ENCODE measurements around the gene TMEM92. TPM values are rescaled to one million over a fixed set of nuclear protein-coding genes. Genes with fewer than 3 reads are reported as not detected.

Gene TMEM92
- total RNA-seq, 3 donors from 2014 or later: not detected

GRCh38 chr17:50257676-50258224 is 16.5 kb upstream of the TMEM92 start:
- Mint-ChIP-seq H3K27me3 (ENCODE audit: low read depth) (peaks cover 13% of the 10 kb centered on the region), H3K36me3 (ENCODE audit: insufficient read depth) (no peaks in the 10 kb centered on the region), H3K4me3 (no peak overlapping the region), H3K9me3 (no peaks in the 10 kb centered on the region), H3K4me1 (ENCODE audit: low read depth) (no peaks in the 10 kb centered on the region)
- no peak for ATAC-seq
- no peak for DNase-seq

- ATAC-seq (no peak), DNase-seq (no peak)
- no peaks in the 10 kb centered on the region for H3K4me1 Mint-ChIP-seq (ENCODE audit: low read depth)
- H3K9me3 Mint-ChIP-seq: no peaks in the 10 kb centered on the region
- H3K36me3 Mint-ChIP-seq (ENCODE audit: insufficient read depth): no peaks in the 10 kb centered on the region
- H3K27me3 Mint-ChIP-seq (ENCODE audit: low read depth): peaks cover 18% of the 10 kb centered on the region
- H3K4me3 Mint-ChIP-seq: no peak overlapping the region
Measured at GRCh38 chr17:50258647-50259476, 15.4 kb upstream of the TMEM92 start.

- no peak for DNase-seq
- H3K9me3 Mint-ChIP-seq: no peaks in the 10 kb centered on the region
- no peaks in the 10 kb centered on the region for H3K36me3 Mint-ChIP-seq (ENCODE audit: insufficient read depth)
- H3K4me3 Mint-ChIP-seq: no peak overlapping the region
- peaks cover 19% of the 10 kb centered on the region for H3K27me3 Mint-ChIP-seq (ENCODE audit: low read depth)
- ATAC-seq: no peak
- H3K4me1 Mint-ChIP-seq (ENCODE audit: low read depth): no peaks in the 10 kb centered on the region
Measured at GRCh38 chr17:50259477-50260324, 14.6 kb upstream of the TMEM92 start.

- H3K27me3 Mint-ChIP-seq (ENCODE audit: low read depth): peaks cover 19% of the 10 kb centered on the region
- no peak overlapping the region for H3K4me3 Mint-ChIP-seq
- no peaks in the 10 kb centered on the region for H3K9me3 Mint-ChIP-seq
- DNase-seq (no peak), ATAC-seq (no peak)
- H3K36me3 Mint-ChIP-seq (ENCODE audit: insufficient read depth): no peaks in the 10 kb centered on the region
- H3K4me1 Mint-ChIP-seq (ENCODE audit: low read depth): no peaks in the 10 kb centered on the region
Measured at GRCh38 chr17:50260501-50260911, 13.8 kb upstream of the TMEM92 start.

GRCh38 chr17:50261051-50261915 is 13.0 kb upstream of the TMEM92 start:
- H3K27me3 Mint-ChIP-seq (ENCODE audit: low read depth): peaks cover 21% of the 10 kb centered on the region
- no peak for DNase-seq
- no peaks in the 10 kb centered on the region for H3K9me3 Mint-ChIP-seq
- H3K36me3 Mint-ChIP-seq (ENCODE audit: insufficient read depth): no peaks in the 10 kb centered on the region
- no peak overlapping the region for H3K4me3 Mint-ChIP-seq
- no peak for ATAC-seq
- no peaks in the 10 kb centered on the region for H3K4me1 Mint-ChIP-seq (ENCODE audit: low read depth)

- Mint-ChIP-seq H3K4me3 (no peak overlapping the region), H3K36me3 (ENCODE audit: insufficient read depth) (no peaks in the 10 kb centered on the region), H3K27me3 (ENCODE audit: low read depth) (peaks cover 14% of the 10 kb centered on the region), H3K4me1 (ENCODE audit: low read depth) (no peaks in the 10 kb centered on the region), H3K9me3 (no peaks in the 10 kb centered on the region)
- no peak for ATAC-seq
- DNase-seq: no peak
Measured at GRCh38 chr17:50262001-50262794, 12.1 kb upstream of the TMEM92 start.

GRCh38 chr17:50263331-50264262 is 10.7 kb upstream of the TMEM92 start:
- ATAC-seq (no peak), DNase-seq (no peak)
- Mint-ChIP-seq H3K4me1 (ENCODE audit: low read depth) (no peaks in the 10 kb centered on the region), H3K27me3 (ENCODE audit: low read depth) (peaks cover 14% of the 10 kb centered on the region), H3K9me3 (no peaks in the 10 kb centered on the region), H3K36me3 (ENCODE audit: insufficient read depth) (no peaks in the 10 kb centered on the region), H3K4me3 (no peak overlapping the region)

GRCh38 chr17:50264263-50265113 is 9.8 kb upstream of the TMEM92 start:
- H3K4me3 Mint-ChIP-seq: no peak overlapping the region
- no peaks in the 10 kb centered on the region for H3K4me1 Mint-ChIP-seq (ENCODE audit: low read depth)
- no peaks in the 10 kb centered on the region for H3K36me3 Mint-ChIP-seq (ENCODE audit: insufficient read depth)
- H3K9me3 Mint-ChIP-seq: no peaks in the 10 kb centered on the region
- DNase-seq (no peak), ATAC-seq (no peak)
- H3K27me3 Mint-ChIP-seq (ENCODE audit: low read depth): peaks cover 14% of the 10 kb centered on the region

- no peaks in the 10 kb centered on the region for H3K36me3 Mint-ChIP-seq (ENCODE audit: insufficient read depth)
- DNase-seq (no peak), ATAC-seq (no peak)
- peaks cover 12% of the 10 kb centered on the region for H3K27me3 Mint-ChIP-seq (ENCODE audit: low read depth)
- no peaks in the 10 kb centered on the region for H3K9me3 Mint-ChIP-seq
- no peaks in the 10 kb centered on the region for H3K4me1 Mint-ChIP-seq (ENCODE audit: low read depth)
- H3K4me3 Mint-ChIP-seq: no peak overlapping the region
Measured at GRCh38 chr17:50265212-50265611, 9.1 kb upstream of the TMEM92 start.

- H3K36me3 Mint-ChIP-seq (ENCODE audit: insufficient read depth): no peaks in the 10 kb centered on the region
- no peaks in the 10 kb centered on the region for H3K4me1 Mint-ChIP-seq (ENCODE audit: low read depth)
- no peaks in the 10 kb centered on the region for H3K9me3 Mint-ChIP-seq
- H3K27me3 Mint-ChIP-seq (ENCODE audit: low read depth): peaks cover 11% of the 10 kb centered on the region
- no peak for ATAC-seq
- H3K4me3 Mint-ChIP-seq: no peak overlapping the region
- no peak for DNase-seq
Measured at GRCh38 chr17:50265690-50266315, 8.5 kb upstream of the TMEM92 start.

- Mint-ChIP-seq H3K4me1 (ENCODE audit: low read depth) (no peaks in the 10 kb centered on the region), H3K9me3 (no peaks in the 10 kb centered on the region), H3K27me3 (ENCODE audit: low read depth) (peaks cover 11% of the 10 kb centered on the region), H3K4me3 (no peak overlapping the region), H3K36me3 (ENCODE audit: insufficient read depth) (no peaks in the 10 kb centered on the region)
- ATAC-seq (no peak), DNase-seq (no peak)
Measured at GRCh38 chr17:50266384-50267073, 7.7 kb upstream of the TMEM92 start.
